HG02798 (cell line): ENCODE results near the gene FHDC1.

Source experiments
- ATAC-seq: cut with Tn5 transposase; IDR thresholded peaks from one replicate; pipeline ENCODE4 v1.9.1; 2021; ENCODE audit warnings: mild to moderate bottlenecking; ENCODE audit not compliant: unreplicated experiment, poor library complexity

The FHDC1 gene

DNA sequence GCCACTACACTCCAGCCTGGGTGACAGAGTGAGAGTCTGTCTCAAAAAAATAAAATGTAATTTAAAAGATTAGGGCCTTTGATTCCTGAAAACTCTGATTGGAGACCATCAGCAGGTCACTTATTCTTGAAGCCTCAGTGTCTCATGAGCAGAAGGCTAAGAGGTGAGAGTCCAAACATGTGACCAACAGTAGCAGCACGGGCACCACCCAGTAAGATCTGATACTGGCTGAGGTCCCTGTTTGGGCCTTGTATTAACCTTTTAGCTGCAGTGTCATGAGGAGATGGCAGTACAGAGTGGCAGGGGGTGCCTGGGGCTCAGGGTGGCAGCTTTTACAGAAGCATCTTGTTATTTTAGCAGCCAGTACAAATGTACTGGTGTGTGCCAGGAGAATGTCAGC is 89.3 kb downstream of the FHDC1 start:
- ATAC-seq, result no peak

DNA sequence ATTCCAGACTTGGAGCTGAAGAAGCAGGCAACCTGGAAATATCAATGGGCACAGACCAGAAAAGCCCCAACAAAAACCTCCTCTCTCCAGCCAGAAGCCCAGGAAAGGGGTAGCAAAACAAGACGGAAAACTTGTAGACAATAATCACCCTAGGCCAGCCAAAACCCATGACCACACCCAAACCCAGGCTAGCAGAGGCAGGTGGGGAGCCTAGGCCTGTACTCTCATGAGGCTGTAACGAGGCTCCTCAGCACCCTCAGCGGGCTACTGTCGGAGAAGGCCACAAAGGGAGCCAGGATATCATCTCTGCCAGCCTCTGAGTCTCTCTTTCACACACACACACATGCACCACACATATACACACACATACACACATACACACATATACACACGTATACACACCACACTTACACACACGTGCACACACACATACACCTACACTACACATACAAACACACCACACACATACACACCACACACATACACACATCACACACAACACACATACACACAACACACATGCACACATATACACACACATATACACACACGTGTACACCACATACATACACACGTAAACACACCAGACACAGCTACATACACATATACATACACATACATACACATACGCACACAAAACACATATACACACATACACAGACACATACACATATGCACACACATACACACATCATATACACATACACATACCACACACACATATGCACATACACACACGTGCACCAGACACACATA is 90.6 kb downstream of the FHDC1 start:
- ATAC-seq, result no peak

DNA sequence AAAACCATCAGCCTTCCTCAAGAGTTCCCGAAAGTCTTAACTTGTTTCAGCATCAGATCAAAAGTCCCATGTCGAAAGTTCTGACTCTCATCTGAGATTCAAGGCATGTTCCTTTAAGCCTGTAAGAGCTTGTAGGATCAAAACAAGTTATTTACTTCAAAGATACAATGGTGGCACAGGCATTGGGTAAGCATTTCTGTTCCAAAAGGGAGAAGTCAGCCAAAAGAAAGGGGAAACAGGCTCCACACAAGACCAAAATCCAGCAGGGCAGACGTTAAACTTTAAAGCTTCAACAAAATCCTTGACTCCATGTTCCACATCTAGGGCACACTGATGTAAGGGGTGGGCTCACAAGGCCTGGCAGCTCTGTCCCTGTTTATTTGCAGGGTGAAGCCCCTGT is 91.7 kb downstream of the FHDC1 start:
- ATAC-seq, result no peak

DNA sequence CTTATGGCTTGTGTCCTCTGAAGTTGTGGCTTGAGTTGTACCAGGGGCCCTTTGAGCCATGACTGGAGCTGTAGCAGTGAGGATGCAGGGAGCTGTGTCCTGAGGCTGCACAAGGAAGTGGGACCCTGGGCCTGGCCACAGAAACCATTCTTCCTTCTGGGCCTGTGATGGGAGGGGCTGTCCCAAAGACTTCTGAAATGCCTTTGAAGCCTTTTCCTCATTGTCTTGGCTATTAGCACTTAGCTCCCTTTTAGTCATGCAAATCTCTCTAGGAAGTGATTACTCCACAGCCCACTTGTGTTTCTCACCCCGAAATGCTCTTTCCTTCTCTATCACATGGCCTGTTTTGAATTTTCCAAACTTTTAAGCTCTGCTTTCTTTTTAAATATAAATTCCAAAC is 92.4 kb downstream of the FHDC1 start:
- ATAC-seq, result no peak
